ENCODE measurements around the gene PRPF40A. TPM values are rescaled to one million over a fixed set of nuclear protein-coding genes. Genes with fewer than 3 reads are reported as not detected.

The PRPF40A gene
- total RNA-seq, 1 experiment from 2014 or later: 127 TPM

- no peak overlapping the region for H3K27ac Mint-ChIP-seq (ENCODE audit: unreplicated experiment)
- BruUV-seq (replicated peaks): no TSS peak
- no peaks in the 10 kb centered on the region for H3K9me3 Mint-ChIP-seq (ENCODE audit: unreplicated experiment)
These were observed 44.9 kb upstream of the PRPF40A start for GRCh38 chr2:152762202-152762601.

GRCh38 chr2:152761214-152761613 lies 44.0 kb upstream of the PRPF40A start:
- Histone ChIP-seq H3K27me3 (replicated peaks; ENCODE audit: control insufficient read depth, insufficient read depth, low read length) (no peaks in the 10 kb centered on the region), H3K36me3 (ENCODE audit: control insufficient read depth, insufficient read depth, low read length) (no peaks in the 10 kb centered on the region), H3K4me1 (no peaks in the 10 kb centered on the region), H3K4me3 (ENCODE audit: low read depth, low read length) (no peak overlapping the region), H3K9me3 (no peaks in the 10 kb centered on the region)
- Mint-ChIP-seq H3K4me3 (ENCODE audit: unreplicated experiment) (no peak overlapping the region), H3K36me3 (ENCODE audit: insufficient read depth, unreplicated experiment) (peaks cover 35% of the 10 kb centered on the region), H3K27ac (ENCODE audit: unreplicated experiment) (no peak overlapping the region), H3K9me3 (ENCODE audit: unreplicated experiment) (no peaks in the 10 kb centered on the region), H3K4me1 (ENCODE audit: low read depth, unreplicated experiment) (no peaks in the 10 kb centered on the region), H3K27me3 (ENCODE audit: insufficient read depth, unreplicated experiment) (no peaks in the 10 kb centered on the region)
- BruUV-seq (replicated peaks): no TSS peak
- intact Hi-C loops (cut with micrococcal nuclease; ENCODE audit: unreplicated experiment): no loop called here
- ChIA-PET POLR2A (no interaction called here), CTCF (no interaction called here)
- no peak for DNase-seq
- TF ChIP-seq CTCF (IDR thresholded peaks at IDR 0.05; ENCODE audit: insufficient read depth in 1 of 2, low read depth in 1 of 2, low read length in 1 of 2, severe bottlenecking in 1 of 2, unreplicated experiment in 1 of 2): no peak

More at GRCh38 chr2:152762202-152762601, 44.9 kb upstream of the PRPF40A start:
- H3K4me3 ChIP-seq (ENCODE audit: low read depth, low read length): no peak overlapping the region
- H3K4me1 Mint-ChIP-seq (ENCODE audit: low read depth, unreplicated experiment): no peaks in the 10 kb centered on the region
- H3K27me3 ChIP-seq (replicated peaks; ENCODE audit: control insufficient read depth, insufficient read depth, low read length): no peaks in the 10 kb centered on the region
- peaks cover 35% of the 10 kb centered on the region for H3K36me3 Mint-ChIP-seq (ENCODE audit: insufficient read depth, unreplicated experiment)
- ChIA-PET CTCF (no interaction called here), POLR2A (no interaction called here)
- H3K36me3 ChIP-seq (ENCODE audit: control insufficient read depth, insufficient read depth, low read length): no peaks in the 10 kb centered on the region
- H3K4me3 Mint-ChIP-seq (ENCODE audit: unreplicated experiment): no peak overlapping the region
- DNase-seq: no peak
- H3K9me3 ChIP-seq: no peaks in the 10 kb centered on the region
- H3K27me3 Mint-ChIP-seq (ENCODE audit: insufficient read depth, unreplicated experiment): no peaks in the 10 kb centered on the region
- H3K4me1 ChIP-seq: no peaks in the 10 kb centered on the region
- intact Hi-C loops (cut with micrococcal nuclease; ENCODE audit: unreplicated experiment): no loop called here
- TF ChIP-seq CTCF (IDR thresholded peaks at IDR 0.05; ENCODE audit: insufficient read depth in 1 of 2, low read depth in 1 of 2, low read length in 1 of 2, severe bottlenecking in 1 of 2, unreplicated experiment in 1 of 2): no peak

- ChIA-PET CTCF (no interaction called here), POLR2A (no interaction called here)
- no TSS peak for BruUV-seq (replicated peaks)
- Histone ChIP-seq H3K27me3 (replicated peaks; ENCODE audit: control insufficient read depth, insufficient read depth, low read length) (no peaks in the 10 kb centered on the region), H3K36me3 (ENCODE audit: control insufficient read depth, insufficient read depth, low read length) (0 out of 2 replicates have a peak, but pooled peaks cover 2% of the 10 kb centered on the region), H3K4me3 (ENCODE audit: low read depth, low read length) (no peak overlapping the region), H3K9me3 (no peaks in the 10 kb centered on the region), H3K4me1 (no peaks in the 10 kb centered on the region)
- TF ChIP-seq CTCF (IDR thresholded peaks at IDR 0.05; ENCODE audit: insufficient read depth in 1 of 2, low read depth in 1 of 2, low read length in 1 of 2, severe bottlenecking in 1 of 2, unreplicated experiment in 1 of 2): no peak
- H3K4me1 Mint-ChIP-seq (ENCODE audit: low read depth, unreplicated experiment): no peaks in the 10 kb centered on the region
- no peak overlapping the region for H3K27ac Mint-ChIP-seq (ENCODE audit: unreplicated experiment)
- H3K27me3 Mint-ChIP-seq (ENCODE audit: insufficient read depth, unreplicated experiment): no peaks in the 10 kb centered on the region
- no peak for DNase-seq
- no peaks in the 10 kb centered on the region for H3K9me3 Mint-ChIP-seq (ENCODE audit: unreplicated experiment)
- intact Hi-C loops (cut with micrococcal nuclease; ENCODE audit: unreplicated experiment): no loop called here
- H3K4me3 Mint-ChIP-seq (ENCODE audit: unreplicated experiment): no peak overlapping the region
- peaks cover 26% of the 10 kb centered on the region for H3K36me3 Mint-ChIP-seq (ENCODE audit: insufficient read depth, unreplicated experiment)
These were observed 42.2 kb upstream of the PRPF40A start for GRCh38 chr2:152759290-152760072.
